Measurements from ENCODE around the gene NT5DC4. TPM values are rescaled to one million over a fixed set of nuclear protein-coding genes. Genes with fewer than 3 reads are reported as not detected.

NT5DC4 gene
- total RNA-seq, 4 donors from 2014 or later: 0.27 TPM; not detected in 3

- no peaks in the 10 kb centered on the region for H3K27me3 ChIP-seq
- WGBS, 2 donors (ENCODE audit: low coverage in 1 of 2): 92 to 100% methylated on average over 2 to 3 of the region's 3 CpGs
- no peak for TF ChIP-seq CTCF (IDR thresholded peaks at IDR 0.05)
- no peak for TF ChIP-seq POLR2A (IDR thresholded peaks at IDR 0.05)
- TF ChIP-seq EP300 (IDR thresholded peaks at IDR 0.05): no peak
- TF ChIP-seq POLR2AphosphoS5 (IDR thresholded peaks at IDR 0.05): no peak
- H3K9me3 ChIP-seq: no peaks in the 10 kb centered on the region
- no peaks in the 10 kb centered on the region for H3K4me1 ChIP-seq
- H3K27ac ChIP-seq: no peak overlapping the region
- H3K36me3 ChIP-seq: no peaks in the 10 kb centered on the region
- no peak overlapping the region for H3K4me3 ChIP-seq
- no peak for ATAC-seq
These were observed 62.4 kb downstream of the NT5DC4 start for GRCh38 chr2:112783187-112783714.

GRCh38 chr2:112784199-112785189, 63.7 kb downstream of the NT5DC4 start, which contains the start of gene IL1A:
Gene IL1A (minus strand): TSS chr2:112784493. CDS start chr2:112783770, 723 bp downstream.
- H3K9me3 ChIP-seq: no peaks in the 10 kb centered on the region
- no peak within 1 kb of the TSS for H3K4me3 ChIP-seq
- WGBS, 2 donors (ENCODE audit: low coverage in 1 of 2): 32 to 35% methylated on average over 13 of the region's 13 CpGs
- H3K27me3 ChIP-seq: no peaks in the 10 kb centered on the region
- H3K4me1 ChIP-seq: no peaks in the 10 kb centered on the region
- TF ChIP-seq POLR2AphosphoS5 (IDR thresholded peaks at IDR 0.05) (no peak), EP300 (IDR thresholded peaks at IDR 0.05) (no peak), CTCF (IDR thresholded peaks at IDR 0.05) (no peak), POLR2A (IDR thresholded peaks at IDR 0.05) (no peak)
- ATAC-seq: no peak
- no peak within 1 kb of the TSS for H3K27ac ChIP-seq
- H3K36me3 ChIP-seq: no peaks in the 10 kb centered on the region

- Histone ChIP-seq H3K9me3 (no peaks in the 10 kb centered on the region), H3K4me1 (no peaks in the 10 kb centered on the region), H3K4me3 (no peak overlapping the region), H3K27ac (no peak overlapping the region), H3K27me3 (no peaks in the 10 kb centered on the region), H3K36me3 (no peaks in the 10 kb centered on the region)
- no peak for ATAC-seq
- TF ChIP-seq EP300 (IDR thresholded peaks at IDR 0.05) (no peak), CTCF (IDR thresholded peaks at IDR 0.05) (no peak), POLR2A (IDR thresholded peaks at IDR 0.05) (no peak), POLR2AphosphoS5 (IDR thresholded peaks at IDR 0.05) (no peak)
- WGBS, 2 donors (ENCODE audit: low coverage in 1 of 2): 79 to 93% methylated on average over 3 of the region's 3 CpGs
These were observed 66.5 kb downstream of the NT5DC4 start for GRCh38 chr2:112787294-112787693.

GRCh38 chr2:112787729-112788393, 67.0 kb downstream of the NT5DC4 start:
- ATAC-seq: no peak
- no peaks in the 10 kb centered on the region for H3K4me1 ChIP-seq
- no peak for TF ChIP-seq POLR2AphosphoS5 (IDR thresholded peaks at IDR 0.05)
- no peak overlapping the region for H3K4me3 ChIP-seq
- H3K36me3 ChIP-seq: no peaks in the 10 kb centered on the region
- no peak overlapping the region for H3K27ac ChIP-seq
- WGBS, 2 donors (ENCODE audit: low coverage in 1 of 2): 80 to 92% methylated on average over 4 of the region's 4 CpGs
- H3K9me3 ChIP-seq: no peaks in the 10 kb centered on the region
- H3K27me3 ChIP-seq: no peaks in the 10 kb centered on the region

- TF ChIP-seq EP300 (IDR thresholded peaks at IDR 0.05) (no peak), POLR2A (IDR thresholded peaks at IDR 0.05) (no peak), CTCF (IDR thresholded peaks at IDR 0.05) (no peak), POLR2AphosphoS5 (IDR thresholded peaks at IDR 0.05) (no peak)
- no peaks in the 10 kb centered on the region for H3K9me3 ChIP-seq
- no peak for ATAC-seq
- no peaks in the 10 kb centered on the region for H3K27me3 ChIP-seq
- H3K27ac ChIP-seq: no peak overlapping the region
- WGBS, 2 donors (ENCODE audit: low coverage in 1 of 2): 43 to 95% methylated on average over 2 to 3 of the region's 3 CpGs
- no peak overlapping the region for H3K4me3 ChIP-seq
- no peaks in the 10 kb centered on the region for H3K36me3 ChIP-seq
- H3K4me1 ChIP-seq: peaks cover 0 to 4% (median 0%) of the 10 kb centered on the region in 3 donors
These were observed 67.8 kb downstream of the NT5DC4 start for GRCh38 chr2:112788653-112789052.

Measured in gastroesophageal sphincter (tissue), 4 donors.